Mesendoderm (in vitro differentiated cells): ENCODE results near the gene MECR.

Experiments
- DNase-seq: peaks from one replicate; pipeline ENCODE4 v3.0.0; 2013
- H2AK5ac ChIP-seq: 2 replicates; pipeline ENCODE4 v1.6.1; 2013; ENCODE audit warnings: low read length, inconsistent platforms
- H2BK120ac ChIP-seq: 2 replicates; pipeline ENCODE4 v1.6.1; 2013; ENCODE audit warnings: low read depth, mild to moderate bottlenecking, low read length, moderate library complexity, mixed read lengths
- H2BK15ac ChIP-seq: replicated peaks from 2 replicates; pipeline ENCODE4 v1.6.1; 2013; ENCODE audit warnings: low read depth, mild to moderate bottlenecking, moderate library complexity
- H2BK5ac ChIP-seq: 2 replicates; pipeline ENCODE4 v1.6.1; 2013; ENCODE audit warnings: low read length, inconsistent platforms
- H3K18ac ChIP-seq: 2 replicates; pipeline ENCODE4 v1.6.1; 2013; ENCODE audit warnings: mild to moderate bottlenecking, low read length, mixed read lengths
- H3K23ac ChIP-seq: one replicate; pipeline ENCODE4 v1.6.1; 2013; ENCODE audit warnings: low read length
- H3K27ac ChIP-seq: 2 replicates; pipeline ENCODE4 v1.5.1; 2013; ENCODE audit warnings: low read depth, mild to moderate bottlenecking, inconsistent platforms, low read length, moderate library complexity
- H3K27me3 ChIP-seq: 2 replicates; pipeline ENCODE4 v1.6.1; 2013; ENCODE audit warnings: low read length, control low read depth, mild to moderate bottlenecking, inconsistent platforms; ENCODE audit not compliant: insufficient read depth, poor library complexity
- H3K36me3 ChIP-seq: 2 replicates; pipeline ENCODE4 v1.6.1; 2013; ENCODE audit warnings: low read length, inconsistent platforms; ENCODE audit not compliant: control insufficient read depth, insufficient read depth
- H3K4ac ChIP-seq: one replicate; pipeline ENCODE4 v1.6.1; 2013; ENCODE audit warnings: low read depth, mild to moderate bottlenecking, low read length, moderate library complexity
- H3K4me1 ChIP-seq: 2 replicates; pipeline ENCODE4 v1.6.1; 2013; ENCODE audit warnings: low read depth, low read length, inconsistent platforms; ENCODE audit not compliant: control insufficient read depth
- H3K4me2 ChIP-seq: 2 replicates; pipeline ENCODE4 v1.6.1; 2013; ENCODE audit warnings: low read length
- H3K4me3 ChIP-seq: 2 replicates; pipeline ENCODE4 v1.5.1; 2013; ENCODE audit warnings: mild to moderate bottlenecking, low read length
- H3K56ac ChIP-seq: one replicate; pipeline ENCODE4 v1.6.1; 2013; ENCODE audit warnings: low read length
- H3K79me1 ChIP-seq: 2 replicates; pipeline ENCODE4 v1.6.1; 2013; ENCODE audit warnings: low read length, inconsistent platforms
- H3K79me2 ChIP-seq: 2 replicates; pipeline ENCODE4 v1.6.1; 2013; ENCODE audit warnings: mild to moderate bottlenecking, low read length; ENCODE audit not compliant: control insufficient read depth, insufficient read depth
- H3K9ac ChIP-seq: 2 replicates; pipeline ENCODE4 v1.6.1; 2013; ENCODE audit warnings: low read length, inconsistent platforms
- H4K5ac ChIP-seq: one replicate; pipeline ENCODE4 v1.6.1; 2013; ENCODE audit warnings: low read length
- H4K8ac ChIP-seq: one replicate; pipeline ENCODE4 v1.6.1; 2013; ENCODE audit warnings: low read depth, mild to moderate bottlenecking, control low read depth, low read length, moderate library complexity
- WGBS: extraction: QIAGEN DNeasy Blood & Tissue Kit; methylation state at CpG from one replicate; pipeline ENCODE4 v1.1.7; 2013; ENCODE audit warnings: low lambda C conversion rate, missing lambda C conversion rate; ENCODE audit not compliant: insufficient coverage; ENCODE audit errors: extremely low coverage; 5-methylcytosine and 5-hydroxymethylcytosine counted together

Gene MECR

GRCh38 chr1:29272147-29272907, 41.6 kb upstream of the MECR start:
- H3K4me2 ChIP-seq = no peak overlapping the region
- H3K56ac ChIP-seq = peak overlapping the region; percentile 66
- no peak overlapping the region for H3K9ac ChIP-seq
- WGBS = no CpG with 5 or more reads among the region's 6 CpGs
- H3K23ac ChIP-seq = no peak overlapping the region
- peak overlapping the region; percentile 7 for H2AK5ac ChIP-seq
- H3K79me1 ChIP-seq = peaks cover 6% of the 10 kb centered on the region
- H3K4me3 ChIP-seq = no peak overlapping the region
- H2BK5ac ChIP-seq = no peak overlapping the region
- no peak overlapping the region for H2BK15ac ChIP-seq
- peaks cover 2% of the 10 kb centered on the region for H3K79me2 ChIP-seq
- no peak for DNase-seq
- H2BK120ac ChIP-seq = no peak overlapping the region
- H3K4me1 ChIP-seq = peaks cover 8% of the 10 kb centered on the region
- peak overlapping the region; percentile 70 for H3K4ac ChIP-seq
- H4K8ac ChIP-seq = no peak overlapping the region
- H3K27ac ChIP-seq = no peak overlapping the region
- no peaks in the 10 kb centered on the region for H3K27me3 ChIP-seq
- H3K36me3 ChIP-seq = peaks cover 4% of the 10 kb centered on the region
- peak overlapping the region; percentile 65 for H3K18ac ChIP-seq
- H4K5ac ChIP-seq = no peak overlapping the region

GRCh38 chr1:29271724-29272123, 41.0 kb upstream of the MECR start:
- H2AK5ac ChIP-seq = no peak overlapping the region
- H3K4me3 ChIP-seq = no peak overlapping the region
- H3K23ac ChIP-seq = no peak overlapping the region
- no peak overlapping the region for H2BK5ac ChIP-seq
- peaks cover 8% of the 10 kb centered on the region for H3K4me1 ChIP-seq
- no peak overlapping the region for H3K4me2 ChIP-seq
- H2BK120ac ChIP-seq = no peak overlapping the region
- H3K27ac ChIP-seq = no peak overlapping the region
- H3K79me1 ChIP-seq = peaks cover 6% of the 10 kb centered on the region
- no CpG with 5 or more reads among the region's 7 CpGs for WGBS
- H3K9ac ChIP-seq = no peak overlapping the region
- no peak overlapping the region for H3K18ac ChIP-seq
- no peak overlapping the region for H3K56ac ChIP-seq
- H3K27me3 ChIP-seq = no peaks in the 10 kb centered on the region
- H2BK15ac ChIP-seq = no peak overlapping the region
- peaks cover 4% of the 10 kb centered on the region for H3K36me3 ChIP-seq
- peak; percentile 97 for DNase-seq
- no peak overlapping the region for H4K8ac ChIP-seq
- H3K79me2 ChIP-seq = peaks cover 2% of the 10 kb centered on the region
- peak overlapping the region; percentile 70 for H3K4ac ChIP-seq
- H4K5ac ChIP-seq = no peak overlapping the region

GRCh38 chr1:29270929-29271521, 40.3 kb upstream of the MECR start:
- Histone ChIP-seq H2BK5ac (peak overlapping the region; percentile 13), H2BK15ac (no peak overlapping the region), H3K4me1 (peaks cover 8% of the 10 kb centered on the region), H2BK120ac (no peak overlapping the region), H3K9ac (no peak overlapping the region), H3K18ac (no peak overlapping the region), H3K4me2 (no peak overlapping the region), H3K36me3 (peaks cover 4% of the 10 kb centered on the region), H4K8ac (no peak overlapping the region), H3K27me3 (no peaks in the 10 kb centered on the region), H3K27ac (no peak overlapping the region), H3K79me1 (peaks cover 6% of the 10 kb centered on the region), H4K5ac (no peak overlapping the region), H3K56ac (no peak overlapping the region), H3K23ac (no peak overlapping the region), H3K79me2 (peaks cover 2% of the 10 kb centered on the region), H2AK5ac (no peak overlapping the region), H3K4ac (no peak overlapping the region), H3K4me3 (no peak overlapping the region)
- DNase-seq = no peak
- no CpG with 5 or more reads among the region's 3 CpGs for WGBS

- Histone ChIP-seq H3K4me2 (no peak overlapping the region), H3K4ac (no peak overlapping the region)
- no CpG with 5 or more reads among the region's 8 CpGs for WGBS
Observed at GRCh38 chr1:29269382-29269781, 38.6 kb upstream of the MECR start.

GRCh38 chr1:29267321-29268070, 36.8 kb upstream of the MECR start:
- H2BK5ac ChIP-seq = no peak overlapping the region

More at GRCh38 chr1:29269382-29269781, 38.6 kb upstream of the MECR start:
- Histone ChIP-seq H3K18ac (no peak overlapping the region), H3K4me3 (no peak overlapping the region), H3K27me3 (no peaks in the 10 kb centered on the region), H3K9ac (no peak overlapping the region), H3K27ac (no peak overlapping the region), H3K79me2 (peaks cover 2% of the 10 kb centered on the region), H3K4me1 (peaks cover 8% of the 10 kb centered on the region), H2BK15ac (no peak overlapping the region), H3K36me3 (no peaks in the 10 kb centered on the region), H2AK5ac (no peak overlapping the region), H4K8ac (no peak overlapping the region), H3K23ac (no peak overlapping the region), H3K79me1 (peaks cover 6% of the 10 kb centered on the region), H2BK5ac (no peak overlapping the region), H2BK120ac (no peak overlapping the region), H4K5ac (no peak overlapping the region), H3K56ac (no peak overlapping the region)
- no peak for DNase-seq

More at GRCh38 chr1:29267321-29268070, 36.8 kb upstream of the MECR start:
- Histone ChIP-seq H3K36me3 (no peaks in the 10 kb centered on the region), H3K27me3 (no peaks in the 10 kb centered on the region), H3K9ac (no peak overlapping the region), H3K23ac (no peak overlapping the region), H3K4me1 (peaks cover 8% of the 10 kb centered on the region), H2BK120ac (no peak overlapping the region), H3K4me2 (no peak overlapping the region), H3K27ac (no peak overlapping the region), H3K18ac (no peak overlapping the region), H2AK5ac (no peak overlapping the region), H3K79me1 (peaks cover 4% of the 10 kb centered on the region), H3K4ac (no peak overlapping the region), H3K79me2 (peaks cover 2% of the 10 kb centered on the region), H4K5ac (no peak overlapping the region), H4K8ac (no peak overlapping the region), H3K56ac (no peak overlapping the region), H2BK15ac (no peak overlapping the region), H3K4me3 (no peak overlapping the region)
- no CpG with 5 or more reads among the region's 9 CpGs for WGBS
- no peak for DNase-seq
